HG02981 (cell line): Measurements from ENCODE around the gene ATF6.
"Not testable (repeated sequence)": the region's sequence is repeated elsewhere in the genome, so short reads cannot be mapped to it uniquely, and the experiment has no call there.

ENCODE experiments used
- ATAC-seq: cut with Tn5 transposase; IDR thresholded peaks from one replicate; pipeline ENCODE4 v1.9.1; 2021; ENCODE audit warnings: mild to moderate bottlenecking, moderate library complexity; ENCODE audit not compliant: unreplicated experiment

Gene ATF6

DNA sequence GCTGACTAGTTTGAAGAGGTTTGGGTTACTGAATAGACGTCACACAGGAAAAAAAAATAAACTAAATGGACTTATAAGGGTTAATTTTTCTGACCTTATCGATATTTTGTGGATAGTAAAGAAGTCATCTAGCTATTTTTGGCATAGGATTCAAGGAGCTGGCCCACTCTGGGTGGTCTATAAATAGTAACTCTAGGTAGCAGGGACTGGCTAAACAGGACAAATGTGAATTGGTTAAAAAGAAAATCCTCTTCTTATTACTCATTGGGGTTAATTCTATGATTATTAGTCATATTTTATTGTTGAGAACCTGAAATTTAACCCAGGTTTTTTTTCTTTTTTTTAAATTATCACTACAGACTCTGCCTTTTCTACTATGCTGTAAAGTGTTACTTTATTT, 61.7 kb downstream of the ATF6 start:
- ATAC-seq: no peak

DNA sequence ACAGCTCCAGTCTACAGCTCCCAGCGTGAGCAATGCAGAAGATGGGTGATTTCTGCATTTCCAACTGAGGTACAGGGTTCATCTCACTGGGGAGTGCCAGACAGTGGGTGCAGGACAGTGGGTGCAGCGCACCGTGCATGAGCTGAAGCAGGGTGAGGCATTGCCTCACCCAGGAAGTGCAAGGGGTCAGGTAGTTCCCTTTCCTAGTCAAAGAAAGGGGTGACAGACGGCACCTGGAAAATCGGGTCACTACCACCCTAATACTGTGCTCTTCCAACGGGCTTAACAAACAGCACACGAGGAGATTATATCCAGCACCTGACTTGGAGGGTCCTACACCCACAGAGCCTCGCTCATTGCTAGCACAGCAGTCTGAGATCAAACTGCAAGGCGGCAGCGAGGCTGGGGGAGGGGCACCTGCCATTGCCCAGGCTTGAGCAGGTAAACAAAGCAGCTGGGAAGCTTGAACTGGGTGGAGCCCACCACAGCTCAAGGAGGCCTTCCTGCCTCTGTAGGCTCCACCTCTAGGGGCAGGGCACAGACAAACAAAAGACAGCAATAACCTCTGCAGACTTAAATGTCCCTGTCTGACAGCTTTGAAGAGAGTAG, 66.3 kb downstream of the ATF6 start:
- not testable (repeated sequence) for ATAC-seq

DNA sequence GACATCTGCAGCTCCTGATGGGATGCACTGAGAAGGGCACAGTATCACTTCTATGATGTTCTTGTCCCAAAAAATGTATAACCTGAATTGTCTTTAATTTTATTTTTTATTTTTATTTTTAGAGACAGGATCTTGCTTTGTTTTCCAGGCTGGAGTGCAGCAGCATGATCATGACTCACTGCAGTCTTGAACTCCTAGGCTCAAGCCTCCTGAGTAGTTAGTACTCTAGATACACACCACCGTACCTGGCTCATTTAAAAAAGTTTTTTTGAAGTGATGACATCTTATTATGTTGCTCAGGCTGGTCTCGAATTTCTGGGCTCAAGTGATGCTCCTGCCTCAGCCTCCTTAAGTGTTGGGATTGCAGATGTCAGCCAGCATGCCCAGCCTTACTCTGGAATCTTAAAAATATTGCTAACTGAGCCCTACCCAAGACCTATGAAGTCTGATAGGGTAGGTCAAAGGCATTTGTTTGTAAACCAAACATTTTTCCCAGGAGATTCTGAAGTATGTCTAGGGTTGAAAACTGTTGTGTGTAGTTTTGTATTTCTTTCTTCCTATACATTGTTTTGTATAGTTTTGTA, 68.9 kb downstream of the ATF6 start:
- ATAC-seq: no peak

DNA sequence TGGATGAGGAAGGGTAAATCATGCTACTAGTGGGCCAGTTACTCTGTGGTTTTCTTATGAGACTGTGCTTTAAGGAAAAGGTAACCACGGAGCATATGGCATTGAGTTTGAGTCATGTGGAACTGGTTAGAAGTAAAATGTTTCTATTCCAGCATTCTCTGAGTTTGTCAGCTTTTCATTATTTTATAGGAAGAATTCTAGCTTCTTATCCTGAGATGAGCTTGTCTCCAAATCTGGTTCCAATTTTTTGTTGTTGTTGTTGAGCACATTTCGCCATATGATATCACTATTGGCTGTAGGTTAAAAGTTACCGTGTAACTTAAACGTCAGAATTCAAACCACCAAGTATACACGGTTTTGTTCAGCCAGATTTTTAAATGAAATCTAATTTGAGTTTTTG, 69.9 kb downstream of the ATF6 start:
- no peak for ATAC-seq

DNA sequence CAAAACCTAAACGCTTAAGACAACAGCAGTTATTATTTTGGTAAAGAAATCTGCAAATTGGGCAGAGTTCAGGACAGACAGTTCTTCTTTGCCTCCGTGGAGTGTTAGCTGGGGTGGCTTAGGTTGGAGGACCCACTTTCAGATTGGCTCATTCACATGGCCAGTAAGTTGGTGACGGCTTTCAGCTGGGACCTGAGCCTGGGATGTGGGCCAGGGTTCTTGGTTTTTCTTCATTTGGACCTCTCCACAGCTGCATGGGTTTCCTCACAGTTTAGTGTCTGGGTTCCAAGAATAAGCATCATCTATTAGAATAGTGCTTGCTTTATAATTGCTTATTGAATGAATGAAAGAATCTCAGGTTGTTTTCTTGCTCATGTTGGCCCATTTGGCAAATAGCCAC, 72.2 kb downstream of the ATF6 start:
- ATAC-seq: no peak

DNA sequence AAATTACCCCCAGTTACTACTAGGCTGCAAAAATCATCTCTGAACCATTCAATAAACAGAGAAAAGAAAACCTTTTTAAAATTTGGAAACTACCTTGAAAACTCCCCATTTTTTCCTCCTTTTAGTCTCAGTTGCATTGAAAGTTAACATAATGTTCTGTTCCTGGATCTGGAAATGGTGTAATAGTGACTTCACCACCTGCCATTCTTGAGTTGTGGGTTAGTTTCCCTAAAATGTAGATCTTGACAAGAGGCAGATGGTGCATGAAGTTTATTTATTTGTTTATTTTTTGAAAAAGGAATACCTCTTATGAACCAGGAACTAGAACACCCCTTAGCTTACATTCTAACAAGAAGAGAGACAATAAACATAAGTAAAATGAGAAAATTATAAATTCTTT, 72.8 kb downstream of the ATF6 start:
- ATAC-seq: no peak

DNA sequence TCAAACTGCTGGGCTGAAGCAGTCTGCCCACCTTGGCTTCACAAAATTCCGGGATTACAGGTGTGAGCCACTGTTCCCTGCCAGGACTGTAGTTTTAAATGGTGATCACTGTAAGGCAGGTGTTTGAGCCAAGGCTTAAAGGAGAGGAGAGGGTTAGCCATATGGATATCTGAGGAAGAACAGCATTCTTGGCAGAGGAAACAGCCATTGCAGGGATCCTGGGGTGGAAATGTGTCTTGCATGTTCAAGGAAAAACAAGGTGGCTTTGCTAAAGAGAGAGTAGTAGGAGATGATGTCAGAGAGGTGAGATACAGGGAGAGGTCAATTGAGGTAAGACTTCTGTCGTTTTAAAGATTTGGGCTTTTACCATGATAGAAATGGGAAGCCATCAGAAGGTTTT, 73.5 kb downstream of the ATF6 start:
- ATAC-seq: no peak

DNA sequence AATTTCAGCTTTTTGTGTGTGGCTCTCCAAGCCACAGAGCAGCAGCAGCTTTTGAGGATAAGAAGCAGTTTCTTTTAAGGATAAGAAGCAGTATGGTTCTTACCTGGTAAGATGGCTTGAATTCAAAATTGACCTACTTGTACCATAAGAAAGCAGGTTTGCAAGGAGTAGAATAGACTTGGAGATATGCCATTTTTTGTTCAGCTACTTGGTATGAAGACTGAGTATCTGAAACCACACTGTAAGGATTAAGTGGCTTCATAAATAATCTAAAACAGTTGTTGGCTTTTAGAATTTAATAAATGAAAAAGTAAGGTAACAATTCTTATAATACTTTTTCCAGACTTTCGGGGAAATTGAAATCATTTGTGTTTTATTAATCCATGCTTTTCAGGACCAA, 74.2 kb downstream of the ATF6 start:
- no peak for ATAC-seq

DNA sequence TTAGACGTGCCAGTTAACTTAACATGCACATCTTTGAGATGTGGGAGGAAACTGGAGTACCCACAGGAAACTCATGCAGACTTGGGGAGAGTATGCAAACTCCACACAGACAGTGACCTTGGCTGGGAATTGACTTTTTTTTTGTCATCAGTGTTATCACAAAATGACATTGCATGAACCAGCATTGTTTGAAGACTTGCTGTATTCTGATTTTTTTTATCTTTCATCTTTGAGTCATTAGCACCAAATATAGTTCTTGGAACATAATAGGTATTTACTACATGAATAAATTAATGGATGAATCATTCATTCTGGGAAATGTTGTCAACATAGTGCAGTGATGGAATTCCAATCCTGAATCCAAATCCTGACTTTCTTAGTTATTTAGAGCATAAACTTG, 77.0 kb downstream of the ATF6 start:
- no peak for ATAC-seq

DNA sequence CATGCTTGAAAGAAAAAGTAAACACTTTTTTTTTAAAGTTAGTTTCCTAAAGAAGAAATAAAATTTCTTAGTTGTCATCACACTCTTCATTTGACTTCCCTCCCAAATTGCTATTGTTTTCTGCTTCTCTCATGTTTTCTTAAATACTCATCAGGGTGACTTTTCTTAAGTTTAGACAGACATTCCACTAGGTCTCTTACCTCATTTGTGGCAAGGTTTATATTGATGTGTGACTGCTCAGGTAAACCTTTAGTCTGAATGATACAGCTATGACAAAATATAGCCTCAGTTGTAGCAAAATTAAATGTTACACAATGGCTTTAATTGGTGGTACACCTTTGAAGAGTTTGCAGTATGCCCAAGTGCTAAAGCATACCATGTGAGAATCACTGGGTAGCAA, 78.6 kb downstream of the ATF6 start:
- no peak for ATAC-seq

DNA sequence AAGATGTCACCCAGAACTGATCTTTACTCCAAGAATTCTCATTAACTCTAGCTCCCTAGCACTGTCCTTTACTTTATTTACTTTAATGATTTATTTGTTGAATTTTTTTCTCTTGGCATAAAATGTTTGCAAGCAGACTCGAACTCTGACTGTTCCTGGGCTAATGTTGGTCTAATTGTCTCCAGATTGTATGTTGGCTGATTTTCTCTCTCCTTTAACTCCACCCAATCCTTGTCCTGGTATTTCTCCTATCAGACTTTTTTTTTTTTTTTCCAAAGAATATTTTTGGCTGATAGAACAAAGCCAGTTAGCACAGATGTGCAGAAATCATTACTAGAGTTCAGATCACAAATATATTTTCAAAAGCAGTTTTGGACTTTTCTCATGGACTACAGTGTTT, 82.6 kb downstream of the ATF6 start:
- ATAC-seq: no peak

DNA sequence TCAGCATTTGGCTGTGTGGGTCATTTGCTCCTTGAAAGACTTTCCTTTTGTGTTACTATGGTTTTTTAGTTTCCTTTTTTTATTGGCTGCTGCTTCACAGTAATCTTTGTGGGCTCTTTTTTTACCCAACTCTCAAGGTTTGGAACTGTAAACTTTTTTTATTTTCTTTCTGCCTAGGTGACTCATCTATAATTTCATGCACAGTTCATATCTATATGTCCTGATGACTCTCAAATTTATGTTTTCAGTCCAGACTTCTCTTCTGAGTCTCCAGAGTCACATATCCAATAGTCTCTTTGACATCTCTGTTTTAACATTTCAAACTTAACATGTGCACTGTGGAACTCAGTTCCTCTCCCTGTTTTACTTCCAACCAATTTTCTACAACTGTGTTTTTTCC, 83.4 kb downstream of the ATF6 start:
- ATAC-seq: no peak

DNA sequence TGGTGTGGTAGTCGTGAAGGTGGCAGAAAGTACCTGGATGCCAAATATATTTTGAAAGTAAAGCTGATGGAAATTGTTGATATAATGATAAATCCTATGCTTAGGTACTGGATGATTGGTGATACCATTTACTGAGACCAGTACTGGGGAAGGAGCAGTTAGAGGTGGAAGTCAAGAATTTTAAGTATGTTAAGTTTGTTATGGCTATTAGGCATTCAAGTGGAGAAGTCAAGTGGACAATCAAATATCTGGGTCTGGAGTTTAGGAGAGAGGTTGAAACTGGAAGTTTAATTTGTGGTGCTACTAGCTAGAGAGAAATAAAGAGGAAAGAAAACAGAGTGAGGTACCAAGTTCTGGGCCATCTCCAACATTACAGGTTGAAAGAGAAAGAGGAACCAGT, 89.1 kb downstream of the ATF6 start:
- no peak for ATAC-seq

DNA sequence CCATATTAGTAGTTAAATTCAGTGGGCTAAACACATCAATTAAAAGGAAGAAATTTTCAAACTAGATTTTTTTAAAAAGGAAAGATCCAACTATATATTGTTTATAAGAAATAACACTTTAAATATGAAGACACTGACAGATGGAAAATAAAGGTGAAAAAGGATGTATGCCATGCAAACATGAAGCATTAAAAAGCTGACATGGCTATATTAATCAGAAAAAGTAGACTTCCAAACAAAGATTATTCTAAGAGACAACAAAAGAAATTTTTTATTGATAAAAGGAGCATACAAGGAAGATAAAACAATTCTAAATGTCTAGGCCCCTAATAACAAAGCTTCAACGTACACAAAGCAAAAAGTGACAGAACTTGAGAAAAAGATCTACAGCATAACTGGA, 92.2 kb downstream of the ATF6 start:
- ATAC-seq: no peak

DNA sequence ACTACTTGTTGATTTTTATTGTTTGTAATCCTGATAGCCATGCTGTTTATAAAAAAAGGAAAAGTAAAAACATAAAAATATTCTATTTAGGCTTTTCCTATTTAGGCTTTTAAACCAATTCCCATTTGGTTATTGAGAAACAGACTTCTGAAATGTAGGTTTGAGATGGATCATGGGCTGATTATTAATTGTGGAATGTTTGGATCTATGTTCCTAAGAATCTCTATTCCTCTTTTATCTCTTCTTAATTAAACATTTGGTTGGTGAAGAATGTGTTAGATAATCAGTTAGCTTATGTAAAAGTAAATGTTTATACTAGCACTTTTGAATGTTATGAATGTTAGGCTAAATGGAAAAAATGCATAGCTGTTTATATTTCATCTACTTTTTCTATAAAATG, 97.4 kb downstream of the ATF6 start:
- no peak for ATAC-seq

DNA sequence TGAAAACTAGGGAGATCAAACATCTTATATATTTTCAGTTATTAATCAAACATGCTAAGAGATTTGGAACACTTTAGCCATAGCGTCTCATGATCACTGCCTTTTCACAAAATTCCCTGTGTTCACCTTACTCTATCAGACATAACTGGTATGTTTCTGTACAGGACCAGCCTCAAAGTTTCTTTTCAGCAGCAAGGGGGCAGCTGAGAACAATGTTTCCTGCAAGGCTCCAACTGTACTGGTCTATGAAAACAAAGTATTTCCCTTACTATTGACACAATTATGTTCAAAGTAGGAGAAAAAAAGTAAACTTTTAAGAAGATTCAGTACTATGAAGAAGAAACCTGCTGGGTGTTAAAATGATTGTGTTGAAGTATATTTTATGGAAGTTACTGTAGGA, 98.5 kb downstream of the ATF6 start:
- no peak for ATAC-seq

DNA sequence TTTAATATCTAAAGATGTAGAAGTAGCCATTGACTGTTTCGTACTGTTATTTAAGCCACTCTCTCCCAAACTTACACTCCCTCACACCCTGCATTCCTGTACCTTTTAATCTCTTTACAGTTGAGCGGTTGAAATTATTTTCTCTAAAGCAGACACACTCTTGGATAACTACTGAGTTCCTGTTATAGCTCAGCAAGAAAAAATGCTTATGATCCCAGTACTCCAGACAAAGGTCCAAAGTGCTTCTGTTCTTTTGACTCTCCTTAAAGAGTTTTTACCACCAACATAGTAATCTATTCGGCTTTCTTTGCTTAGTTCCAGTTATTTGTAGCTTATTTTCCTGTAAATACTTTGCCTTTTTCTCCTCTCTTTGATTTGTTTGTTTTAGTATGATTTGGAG, 100.1 kb downstream of the ATF6 start:
- no peak for ATAC-seq

DNA sequence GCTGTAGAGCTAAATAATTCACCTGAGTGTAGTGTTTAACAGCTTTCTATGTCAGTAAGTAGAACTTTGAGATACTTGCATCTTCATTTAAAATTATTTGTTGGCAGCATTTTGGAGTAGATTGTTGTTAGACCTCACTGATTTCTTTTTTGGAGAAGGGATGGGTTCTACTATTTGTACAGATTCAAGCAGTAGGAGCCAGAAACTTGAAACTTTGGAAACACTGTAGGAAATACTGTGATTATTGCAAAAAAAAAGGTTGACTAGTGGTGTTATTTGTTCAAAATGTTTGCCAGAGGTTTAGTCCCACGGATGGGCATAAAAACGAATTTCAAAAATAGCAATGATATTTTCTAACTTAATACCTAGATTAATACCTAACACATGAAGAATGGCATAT, 102.7 kb downstream of the ATF6 start:
- ATAC-seq: no peak

DNA sequence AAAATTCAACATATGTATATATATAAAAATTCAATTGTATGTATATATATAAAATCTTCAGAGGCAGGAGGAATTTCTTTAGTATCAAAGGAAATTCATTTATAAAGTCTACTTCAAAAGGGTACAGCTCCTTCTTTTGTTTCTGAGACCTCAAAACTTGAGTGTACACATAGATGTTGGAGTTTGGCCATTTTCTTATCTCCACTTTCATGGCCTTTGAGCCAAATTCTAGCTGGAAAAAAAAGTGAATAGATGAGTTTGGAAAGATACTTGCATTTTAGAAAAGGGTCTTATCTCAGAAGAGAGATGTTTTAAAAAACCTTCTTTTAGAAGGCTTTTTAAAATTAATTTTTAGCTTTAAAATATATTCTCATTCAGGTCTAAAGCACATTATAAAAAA, 103.2 kb downstream of the ATF6 start:
- no peak for ATAC-seq

DNA sequence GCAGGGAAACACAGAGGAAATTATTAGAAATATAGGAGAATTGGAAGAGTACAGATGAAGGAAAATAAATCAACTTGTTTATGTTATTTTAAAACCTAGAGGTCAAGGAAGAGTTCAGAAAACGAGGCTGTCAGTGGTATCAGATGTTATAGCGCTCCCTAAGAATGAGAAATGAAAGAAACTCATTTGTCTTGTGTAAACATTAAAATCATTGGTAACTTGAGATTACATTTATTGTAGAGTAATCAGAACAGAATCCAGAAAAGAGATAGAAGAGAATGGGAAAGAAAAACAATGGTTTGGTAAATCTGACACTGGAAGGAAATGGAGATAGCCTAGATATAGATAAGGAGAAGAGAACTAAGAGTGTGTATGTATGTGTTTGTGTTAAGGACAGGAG, 106.4 kb downstream of the ATF6 start:
- ATAC-seq: no peak

DNA sequence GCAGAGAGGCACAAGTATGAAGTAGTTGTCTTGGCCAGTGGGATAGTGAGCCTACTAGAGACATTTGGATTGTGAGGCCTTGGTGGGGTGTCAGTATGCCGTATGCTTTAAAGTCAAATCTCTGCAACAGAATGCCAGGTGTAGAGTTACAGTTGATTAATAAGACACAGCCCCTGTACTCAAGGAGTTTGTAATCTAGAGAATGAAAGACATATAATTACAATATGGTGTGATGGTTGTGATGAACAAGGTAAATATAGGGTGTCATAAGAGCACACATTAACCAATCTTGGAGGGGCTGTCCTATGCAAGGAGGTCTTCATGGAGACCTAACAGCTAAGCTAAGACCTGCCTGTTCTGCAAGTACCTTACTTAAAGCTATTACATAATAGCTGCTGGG, 113.1 kb downstream of the ATF6 start:
- no peak for ATAC-seq

DNA sequence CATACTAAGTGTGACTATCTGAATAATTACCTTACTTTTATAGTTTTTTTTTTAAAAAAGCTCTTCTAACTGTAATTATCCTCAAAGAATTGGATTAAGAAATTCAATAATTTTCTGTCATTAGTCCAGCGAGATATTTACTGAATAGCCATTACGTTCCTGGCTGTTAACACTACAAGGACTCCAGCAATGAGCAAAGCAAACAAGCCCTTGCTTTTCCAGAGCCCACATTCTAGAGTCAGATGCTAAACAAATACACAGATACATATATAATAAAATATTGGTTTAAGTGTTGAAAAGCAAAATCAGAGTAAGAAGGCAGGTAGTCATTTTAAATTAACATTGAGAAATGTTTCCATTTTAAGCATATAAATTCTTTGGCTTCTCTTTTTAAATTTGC, 118.4 kb downstream of the ATF6 start:
- ATAC-seq: no peak

DNA sequence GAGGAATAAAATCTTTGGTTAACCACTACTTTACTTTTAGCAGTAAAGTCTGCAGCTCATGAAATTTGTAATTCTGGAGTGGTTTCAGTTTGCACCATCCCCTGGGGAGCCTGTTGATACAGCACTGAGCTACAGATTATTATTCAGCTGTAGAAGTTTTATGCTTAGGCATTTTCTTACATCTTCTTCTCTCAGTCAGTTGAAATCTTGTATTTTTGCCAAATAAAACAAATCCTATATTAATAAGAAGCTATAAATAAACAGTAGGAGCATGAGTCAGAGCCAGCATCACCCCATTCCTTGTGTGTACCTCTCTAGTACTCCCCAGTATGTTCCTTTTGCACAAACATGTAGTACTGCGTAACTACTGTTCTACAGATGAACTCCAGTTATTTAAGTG, 118.9 kb downstream of the ATF6 start:
- no peak for ATAC-seq
